ENCODE measurements around the gene TRPV4. TPM values are rescaled to one million over a fixed set of nuclear protein-coding genes. Genes with fewer than 3 reads are reported as not detected.

Gene TRPV4
- total RNA-seq, 6 donors from 2014 or later = 2.2 to 9.7 (median 5.4) TPM

DNA sequence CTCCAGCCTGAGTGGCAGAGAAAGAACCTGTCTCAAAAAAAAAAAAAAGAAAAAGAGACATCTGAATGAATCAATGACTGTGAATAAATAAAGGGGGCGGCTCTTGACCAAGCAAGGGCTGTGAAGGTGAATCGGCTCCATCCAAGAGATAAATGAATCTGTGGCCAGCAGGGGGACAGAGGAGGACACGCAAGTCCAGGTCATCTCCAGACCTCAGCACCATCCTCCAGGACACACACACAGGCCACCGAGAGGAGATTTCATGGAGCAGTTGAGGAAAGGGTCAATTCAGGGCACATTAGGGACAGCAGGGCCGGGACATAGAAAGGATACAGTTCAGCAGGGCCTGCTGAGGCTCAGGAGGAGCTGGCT is 21.6 kb downstream of the TRPV4 start:
- H3K9me3 ChIP-seq = no peaks in the 10 kb centered on the region
- H3K27ac ChIP-seq = no peak overlapping the region
- no peak for ATAC-seq (ENCODE audit: low FRiP score in 2 of 2)
- H3K36me3 ChIP-seq = no peaks in the 10 kb centered on the region
- TF ChIP-seq CTCF (IDR thresholded peaks at IDR 0.05) = no peak
- TF ChIP-seq POLR2A (IDR thresholded peaks at IDR 0.05) = no peak
- TF ChIP-seq POLR2AphosphoS5 (IDR thresholded peaks at IDR 0.05) = no peak
- no peak for TF ChIP-seq EP300 (IDR thresholded peaks at IDR 0.05)
- H3K4me1 ChIP-seq = no peaks in the 10 kb centered on the region
- H3K27me3 ChIP-seq = no peaks in the 10 kb centered on the region
- no peak overlapping the region for H3K4me3 ChIP-seq
- 71 to 72% methylated on average over 4 to 5 of the region's 5 CpGs for WGBS, 2 donors
- no peak for DNase-seq

- Histone ChIP-seq H3K27me3 (no peaks in the 10 kb centered on the region), H3K9me3 (no peaks in the 10 kb centered on the region), H3K4me1 (no peaks in the 10 kb centered on the region), H3K36me3 (no peaks in the 10 kb centered on the region), H3K4me3 (no peak overlapping the region), H3K27ac (no peak overlapping the region)
- ATAC-seq (ENCODE audit: low FRiP score in 2 of 2) (no peak), DNase-seq (no peak)
- WGBS, 2 donors = 91 to 92% methylated on average over 8 to 10 of the region's 10 CpGs
- TF ChIP-seq EP300 (IDR thresholded peaks at IDR 0.05) (no peak), POLR2AphosphoS5 (IDR thresholded peaks at IDR 0.05) (no peak), CTCF (IDR thresholded peaks at IDR 0.05) (no peak), POLR2A (IDR thresholded peaks at IDR 0.05) (no peak)
Observed at GRCh38 chr12:109810954-109811623, 22.1 kb downstream of the TRPV4 start.

DNA sequence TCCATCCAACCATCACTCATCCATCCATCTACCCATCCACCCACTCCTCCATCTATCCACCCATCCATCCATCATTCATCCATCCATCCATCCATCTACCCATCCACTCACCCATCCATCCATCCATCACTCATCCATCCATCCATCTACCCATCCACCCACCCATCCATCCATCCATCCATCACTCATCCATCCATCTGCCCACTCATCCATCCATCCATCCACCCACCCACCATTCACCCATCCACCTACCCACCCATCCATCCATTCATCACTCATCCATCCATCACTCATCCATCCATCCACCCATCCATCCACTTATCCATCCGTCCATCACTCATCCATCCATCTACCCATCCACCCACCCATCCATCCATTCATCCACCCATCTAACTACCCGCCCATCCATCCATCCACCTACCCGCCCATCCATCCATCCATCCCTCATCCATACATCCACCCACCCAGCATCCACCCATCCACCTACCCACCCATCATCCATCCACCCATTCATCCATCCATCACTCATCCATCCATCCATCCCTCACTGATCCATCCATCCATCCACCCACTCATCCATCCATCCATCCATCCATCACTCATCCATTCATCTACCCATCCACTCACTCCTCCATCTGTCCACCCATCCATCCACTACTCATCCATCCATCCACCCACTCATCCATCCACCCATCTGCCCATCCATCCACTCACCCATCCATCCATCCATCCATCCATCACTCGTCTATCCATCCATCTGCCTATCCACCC is 24.1 kb downstream of the TRPV4 start:
- H3K4me3 ChIP-seq = no peak overlapping the region
- no peak overlapping the region for H3K27ac ChIP-seq
- WGBS, 2 donors = 91 to 98% methylated on average over 4 of the region's 4 CpGs
- no peaks in the 10 kb centered on the region for H3K4me1 ChIP-seq
- H3K9me3 ChIP-seq = no peaks in the 10 kb centered on the region
- H3K27me3 ChIP-seq = no peaks in the 10 kb centered on the region
- no peaks in the 10 kb centered on the region for H3K36me3 ChIP-seq
- DNase-seq (no peak), ATAC-seq (ENCODE audit: low FRiP score in 2 of 2) (no peak)
- TF ChIP-seq EP300 (IDR thresholded peaks at IDR 0.05) (no peak), CTCF (IDR thresholded peaks at IDR 0.05) (no peak), POLR2A (IDR thresholded peaks at IDR 0.05) (no peak)

GRCh38 chr12:109807954-109808643 is 25.1 kb downstream of the TRPV4 start:
- no peaks in the 10 kb centered on the region for H3K9me3 ChIP-seq
- no peak overlapping the region for H3K4me3 ChIP-seq
- 90 to 96% methylated on average over 12 of the region's 12 CpGs for WGBS, 2 donors
- DNase-seq = no peak
- no peaks in the 10 kb centered on the region for H3K36me3 ChIP-seq
- TF ChIP-seq EP300 (IDR thresholded peaks at IDR 0.05) (no peak), POLR2A (IDR thresholded peaks at IDR 0.05) (no peak), CTCF (IDR thresholded peaks at IDR 0.05) (no peak)
- H3K4me1 ChIP-seq = no peaks in the 10 kb centered on the region
- no peaks in the 10 kb centered on the region for H3K27me3 ChIP-seq
- no peak overlapping the region for H3K27ac ChIP-seq
- ATAC-seq (ENCODE audit: low FRiP score in 2 of 2) = no peak
